ENCODE measurements around the gene TSEN2.
A peak's percentile ranks its signal among the peaks of the same experiment; 100 is the strongest.

TSEN2 gene

DNA sequence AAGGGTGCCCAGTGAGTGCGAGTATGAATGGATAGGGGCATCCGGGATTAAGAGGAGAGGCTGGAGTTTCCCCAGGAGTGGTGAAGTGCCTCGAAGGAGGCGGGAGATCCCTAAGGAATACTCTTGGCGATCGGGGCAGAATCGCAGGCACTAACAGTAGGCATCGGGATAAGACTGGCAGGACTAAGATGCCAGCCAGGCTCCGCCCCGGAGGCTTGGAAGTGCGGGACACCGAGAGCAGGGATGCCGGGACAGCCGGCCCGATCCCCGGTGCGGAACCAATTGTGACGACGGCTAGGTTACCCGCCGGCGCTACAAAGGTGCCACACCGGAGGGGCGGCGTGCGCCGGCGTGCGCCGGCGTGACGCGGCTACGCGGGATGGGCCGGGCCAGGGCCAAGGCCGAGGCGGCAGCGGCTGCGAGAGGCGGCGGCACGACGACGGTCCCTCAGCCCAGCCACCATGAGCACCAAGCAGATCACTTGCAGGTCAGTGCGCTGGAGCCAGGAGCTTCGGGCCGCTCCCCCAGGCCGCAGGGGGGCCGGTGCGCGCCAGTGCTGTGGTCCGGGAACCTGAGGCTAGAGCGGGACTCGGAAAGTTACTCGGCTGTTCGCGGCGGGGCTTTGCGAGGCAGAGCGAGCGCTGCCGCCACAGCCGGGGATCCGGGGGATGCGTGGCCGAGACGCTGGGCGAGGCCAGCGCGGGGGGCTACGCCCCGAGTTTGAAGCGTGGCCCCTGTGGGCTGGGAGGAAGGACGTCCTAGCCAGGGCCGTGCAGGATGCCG, 72.6 kb downstream of the TSEN2 start, which contains the start of gene MKRN2:
Gene MKRN2 (plus strand): TSS at position 398 of the 783 bp plus-strand sequence. CDS start 64 bp downstream, at position 462.
- DNase-seq (ENCODE audit: low spot score): peak; percentile 86
- Histone ChIP-seq H3K4ac (ENCODE audit: low read length) (no peak within 1 kb of the TSS), H2BK120ac (ENCODE audit: low read depth, low read length) (no peak within 1 kb of the TSS), H2AFZ (ENCODE audit: low read length) (peak within 1 kb of the TSS; percentile 96), H3K27me3 (ENCODE audit: control insufficient read depth in 3 of 3, insufficient read depth in 3 of 3, low read depth in 1 of 3, low read length in 3 of 3) (peaks cover 0 to 7% (median 0%) of the 10 kb centered on the region in 3 experiments), H3K79me1 (ENCODE audit: low read depth, low read length) (peaks cover 4% of the 10 kb centered on the region), H3K36me3 (replicated peaks in 1 of 2; ENCODE audit: control insufficient read depth in 2 of 2, insufficient read depth in 2 of 2, low read length in 2 of 2) (no peaks in the 10 kb centered on the region), H3K4me2 (ENCODE audit: insufficient read depth, low read length, poor library complexity, severe bottlenecking) (peak within 1 kb of the TSS; percentile 90), H2BK5ac (ENCODE audit: low read length) (no peak within 1 kb of the TSS), H4K91ac (ENCODE audit: low read depth, low read length, poor library complexity) (peak within 1 kb of the TSS; percentile 17), H3K27ac (replicated peaks; ENCODE audit: low read length) (peak within 1 kb of the TSS; percentile 69), H3K9ac (ENCODE audit: low read depth, low read length, poor library complexity) (peak within 1 kb of the TSS; percentile 99), H3K18ac (ENCODE audit: low read length) (peak within 1 kb of the TSS; percentile 98), H3K23ac (ENCODE audit: low read depth, low read length, poor library complexity) (peak within 1 kb of the TSS; percentile 99), H3K4me3 (ENCODE audit: low read length in 2 of 2) (peak within 1 kb of the TSS; percentile 87 to 97), H4K8ac (ENCODE audit: low read depth, low read length) (no peak within 1 kb of the TSS), H3K14ac (ENCODE audit: low read length) (no peak within 1 kb of the TSS), H2BK12ac (ENCODE audit: low read length) (no peak within 1 kb of the TSS), H2AK5ac (ENCODE audit: low read depth, low read length) (no peak within 1 kb of the TSS), H2BK15ac (ENCODE audit: low read length) (no peak within 1 kb of the TSS), H3K9me3 (replicated peaks in 1 of 2; ENCODE audit: control insufficient read depth in 2 of 2, insufficient read depth in 1 of 2, low read depth in 1 of 2, low read length in 2 of 2) (no peaks in the 10 kb centered on the region), H3K4me1 (ENCODE audit: control insufficient read depth in 2 of 2, insufficient read depth in 1 of 2, low read depth in 1 of 2, low read length in 2 of 2) (peaks cover 2 to 15% of the 10 kb centered on the region in 2 donors)
- no CpG with 5 or more reads among the region's 77 CpGs for WGBS, 2 donors (ENCODE audit: extremely low coverage in 2 of 2, insufficient read length in 2 of 2, insufficient replicate concordance in 1 of 2)

DNA sequence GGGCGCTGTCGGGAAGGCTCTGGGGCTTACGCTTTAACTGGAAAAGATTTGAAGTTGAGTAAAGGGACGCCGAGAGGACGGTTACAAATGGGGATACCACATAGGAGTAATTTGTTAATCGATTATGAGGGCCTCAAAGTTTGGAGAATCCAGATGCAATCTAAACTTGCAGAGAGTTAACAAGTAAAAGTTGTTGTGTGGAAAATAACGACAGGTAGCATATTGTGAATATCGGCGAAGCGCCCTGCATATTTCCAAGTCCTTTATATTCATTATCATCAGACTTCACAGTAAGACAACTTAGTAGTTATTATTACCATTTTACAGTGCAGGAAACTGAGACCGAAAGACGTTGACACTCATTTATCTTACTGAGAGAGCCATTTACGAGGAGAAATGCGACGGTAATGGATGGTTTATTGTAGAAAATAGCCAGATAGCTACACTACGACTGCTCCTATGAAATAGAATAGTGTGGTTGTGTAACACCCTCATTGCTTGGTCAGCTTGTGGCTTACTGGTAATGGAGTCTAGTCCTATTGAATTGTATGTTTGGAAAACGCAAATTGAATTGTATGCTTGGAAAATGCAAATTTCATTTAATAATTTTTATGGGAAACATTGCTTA, 73.3 kb downstream of the TSEN2 start:
- H3K79me1 ChIP-seq (ENCODE audit: low read depth, low read length): peaks cover 7% of the 10 kb centered on the region
- no peaks in the 10 kb centered on the region for H3K36me3 ChIP-seq (replicated peaks in 1 of 2; ENCODE audit: control insufficient read depth in 2 of 2, insufficient read depth in 2 of 2, low read length in 2 of 2)
- peak overlapping the region; percentile 96 for H2AFZ ChIP-seq (ENCODE audit: low read length)
- WGBS, 2 donors (ENCODE audit: extremely low coverage in 2 of 2, insufficient read length in 2 of 2, insufficient replicate concordance in 1 of 2): no CpG with 5 or more reads among the region's 18 CpGs
- no peak overlapping the region for H4K8ac ChIP-seq (ENCODE audit: low read depth, low read length)
- H3K9ac ChIP-seq (ENCODE audit: low read depth, low read length, poor library complexity): peak overlapping the region; percentile 99
- no peaks in the 10 kb centered on the region for H3K9me3 ChIP-seq (replicated peaks in 1 of 2; ENCODE audit: control insufficient read depth in 2 of 2, insufficient read depth in 1 of 2, low read depth in 1 of 2, low read length in 2 of 2)
- no peak overlapping the region for H2BK12ac ChIP-seq (ENCODE audit: low read length)
- no peak overlapping the region for H3K27ac ChIP-seq (replicated peaks; ENCODE audit: low read length)
- no peak overlapping the region for H2AK5ac ChIP-seq (ENCODE audit: low read depth, low read length)
- H3K18ac ChIP-seq (ENCODE audit: low read length): peak overlapping the region; percentile 98
- no peak overlapping the region for H3K14ac ChIP-seq (ENCODE audit: low read length)
- H2BK120ac ChIP-seq (ENCODE audit: low read depth, low read length): no peak overlapping the region
- H3K4me2 ChIP-seq (ENCODE audit: insufficient read depth, low read length, poor library complexity, severe bottlenecking): peak overlapping the region; percentile 69
- H3K23ac ChIP-seq (ENCODE audit: low read depth, low read length, poor library complexity): peak overlapping the region; percentile 99
- H3K4ac ChIP-seq (ENCODE audit: low read length): no peak overlapping the region
- peaks cover 0 to 7% (median 0%) of the 10 kb centered on the region in 3 experiments for H3K27me3 ChIP-seq (ENCODE audit: control insufficient read depth in 3 of 3, insufficient read depth in 3 of 3, low read depth in 1 of 3, low read length in 3 of 3)
- H3K4me3 ChIP-seq (ENCODE audit: low read length in 2 of 2): peak overlapping the region; percentile 87 to 97
- no peak overlapping the region for H4K91ac ChIP-seq (ENCODE audit: low read depth, low read length, poor library complexity)
- DNase-seq (ENCODE audit: low spot score): no peak
- peaks cover 6 to 22% of the 10 kb centered on the region in 2 donors for H3K4me1 ChIP-seq (ENCODE audit: control insufficient read depth in 2 of 2, insufficient read depth in 1 of 2, low read depth in 1 of 2, low read length in 2 of 2)
- no peak overlapping the region for H2BK5ac ChIP-seq (ENCODE audit: low read length)
- H2BK15ac ChIP-seq (ENCODE audit: low read length): no peak overlapping the region

DNA sequence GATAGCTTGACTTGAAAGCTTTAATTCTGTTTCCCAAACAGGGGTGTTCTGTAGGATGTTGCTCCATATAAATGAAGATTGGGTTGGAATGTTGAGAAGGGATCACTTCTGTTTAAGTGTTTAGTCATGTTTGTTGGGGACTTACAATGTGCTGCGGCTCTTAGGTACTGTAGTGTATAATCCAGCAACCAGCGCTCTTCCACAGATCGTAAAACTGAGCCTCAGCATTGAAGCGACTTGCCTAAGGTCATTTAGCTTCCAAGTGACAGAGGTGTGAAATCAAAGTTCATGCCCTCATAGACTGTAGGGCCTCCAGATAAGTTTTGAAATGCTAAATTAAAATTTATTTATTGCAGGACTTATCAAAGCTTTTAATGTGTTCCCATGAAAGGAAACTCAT, 74.4 kb downstream of the TSEN2 start:
- no CpG with 5 or more reads among the region's 4 CpGs for WGBS, 2 donors (ENCODE audit: extremely low coverage in 2 of 2, insufficient read length in 2 of 2, insufficient replicate concordance in 1 of 2)
- Histone ChIP-seq H2BK12ac (ENCODE audit: low read length) (no peak overlapping the region), H3K79me1 (ENCODE audit: low read depth, low read length) (peaks cover 7% of the 10 kb centered on the region), H3K18ac (ENCODE audit: low read length) (no peak overlapping the region), H3K4me1 (ENCODE audit: control insufficient read depth in 2 of 2, insufficient read depth in 1 of 2, low read depth in 1 of 2, low read length in 2 of 2) (peaks cover 7 to 28% of the 10 kb centered on the region in 2 donors), H3K23ac (ENCODE audit: low read depth, low read length, poor library complexity) (no peak overlapping the region), H2AK5ac (ENCODE audit: low read depth, low read length) (no peak overlapping the region), H2BK5ac (ENCODE audit: low read length) (no peak overlapping the region), H4K8ac (ENCODE audit: low read depth, low read length) (no peak overlapping the region), H3K9me3 (replicated peaks in 1 of 2; ENCODE audit: control insufficient read depth in 2 of 2, insufficient read depth in 1 of 2, low read depth in 1 of 2, low read length in 2 of 2) (no peaks in the 10 kb centered on the region), H3K9ac (ENCODE audit: low read depth, low read length, poor library complexity) (no peak overlapping the region), H3K4ac (ENCODE audit: low read length) (no peak overlapping the region), H2BK15ac (ENCODE audit: low read length) (no peak overlapping the region), H3K27ac (replicated peaks; ENCODE audit: low read length) (no peak overlapping the region), H4K91ac (ENCODE audit: low read depth, low read length, poor library complexity) (no peak overlapping the region), H3K27me3 (ENCODE audit: control insufficient read depth in 3 of 3, insufficient read depth in 3 of 3, low read depth in 1 of 3, low read length in 3 of 3) (peaks cover 0 to 7% (median 0%) of the 10 kb centered on the region in 3 experiments), H3K14ac (ENCODE audit: low read length) (no peak overlapping the region), H3K4me2 (ENCODE audit: insufficient read depth, low read length, poor library complexity, severe bottlenecking) (no peak overlapping the region), H3K4me3 (ENCODE audit: low read length in 2 of 2) (peak overlapping the region in 1 of 2 donors; percentile 87), H3K36me3 (replicated peaks in 1 of 2; ENCODE audit: control insufficient read depth in 2 of 2, insufficient read depth in 2 of 2, low read length in 2 of 2) (no peaks in the 10 kb centered on the region), H2BK120ac (ENCODE audit: low read depth, low read length) (no peak overlapping the region), H2AFZ (ENCODE audit: low read length) (no peak overlapping the region)
- no peak for DNase-seq (ENCODE audit: low spot score)

DNA sequence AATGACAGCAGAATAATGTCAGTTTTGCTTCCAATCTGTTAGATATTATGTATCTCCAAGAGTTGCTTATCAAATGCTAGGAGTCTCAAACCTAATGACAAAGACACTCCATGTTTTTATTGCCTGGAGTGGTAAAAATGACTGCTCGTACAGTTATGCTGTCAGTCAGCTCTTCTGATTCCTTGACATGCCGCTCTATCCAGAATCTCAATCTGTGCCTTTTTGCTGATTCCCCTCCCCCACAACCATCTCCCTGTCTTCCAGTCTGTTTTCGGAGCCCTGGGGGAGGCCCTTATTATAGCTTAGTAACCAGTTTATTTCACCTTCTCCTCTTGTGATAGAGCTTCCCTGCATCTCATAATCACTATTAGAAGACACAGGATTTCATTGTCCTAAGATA, 75.2 kb downstream of the TSEN2 start:
- no peak overlapping the region for H3K4me3 ChIP-seq (ENCODE audit: low read length in 2 of 2)
- no CpG with 5 or more reads among the region's 3 CpGs for WGBS, 2 donors (ENCODE audit: extremely low coverage in 2 of 2, insufficient read length in 2 of 2, insufficient replicate concordance in 1 of 2)
- H3K36me3 ChIP-seq (replicated peaks in 1 of 2; ENCODE audit: control insufficient read depth in 2 of 2, insufficient read depth in 2 of 2, low read length in 2 of 2): no peaks in the 10 kb centered on the region
- no peak overlapping the region for H2AFZ ChIP-seq (ENCODE audit: low read length)
- no peak overlapping the region for H2BK5ac ChIP-seq (ENCODE audit: low read length)
- H3K18ac ChIP-seq (ENCODE audit: low read length): no peak overlapping the region
- no peaks in the 10 kb centered on the region for H3K9me3 ChIP-seq (replicated peaks in 1 of 2; ENCODE audit: control insufficient read depth in 2 of 2, insufficient read depth in 1 of 2, low read depth in 1 of 2, low read length in 2 of 2)
- no peak overlapping the region for H4K91ac ChIP-seq (ENCODE audit: low read depth, low read length, poor library complexity)
- H2BK120ac ChIP-seq (ENCODE audit: low read depth, low read length): no peak overlapping the region
- H3K27ac ChIP-seq (replicated peaks; ENCODE audit: low read length): no peak overlapping the region
- H3K4ac ChIP-seq (ENCODE audit: low read length): no peak overlapping the region
- peaks cover 7% of the 10 kb centered on the region for H3K79me1 ChIP-seq (ENCODE audit: low read depth, low read length)
- no peak overlapping the region for H2AK5ac ChIP-seq (ENCODE audit: low read depth, low read length)
- no peak overlapping the region for H4K8ac ChIP-seq (ENCODE audit: low read depth, low read length)
- peaks cover 7 to 28% of the 10 kb centered on the region in 2 donors for H3K4me1 ChIP-seq (ENCODE audit: control insufficient read depth in 2 of 2, insufficient read depth in 1 of 2, low read depth in 1 of 2, low read length in 2 of 2)
- H2BK15ac ChIP-seq (ENCODE audit: low read length): no peak overlapping the region
- H3K4me2 ChIP-seq (ENCODE audit: insufficient read depth, low read length, poor library complexity, severe bottlenecking): no peak overlapping the region
- H3K9ac ChIP-seq (ENCODE audit: low read depth, low read length, poor library complexity): no peak overlapping the region
- no peak for DNase-seq (ENCODE audit: low spot score)
- no peak overlapping the region for H3K14ac ChIP-seq (ENCODE audit: low read length)
- no peak overlapping the region for H3K23ac ChIP-seq (ENCODE audit: low read depth, low read length, poor library complexity)
- no peak overlapping the region for H2BK12ac ChIP-seq (ENCODE audit: low read length)
- H3K27me3 ChIP-seq (ENCODE audit: control insufficient read depth in 3 of 3, insufficient read depth in 3 of 3, low read depth in 1 of 3, low read length in 3 of 3): peaks cover 0 to 2% (median 0%) of the 10 kb centered on the region in 3 experiments
